Vagina (tissue), 2 donors: ENCODE data around the gene FHIT.

Experiments
- CTCF ChIP-seq, 3 experiments: fragments of 450-650 bp in 2 of 3; fragments of 200-600 bp in 1 of 3; sonication (generic) in 1 of 3; IDR thresholded peaks; one replicate each; pipeline ENCODE4 v1.5.1; 2017 to 2019; ENCODE audit warnings: antibody characterized with exemption in 3 of 3, mild to moderate bottlenecking in 2 of 3, moderate library complexity in 2 of 3
- POLR2A ChIP-seq, 2 donors: fragments of 450-650 bp; IDR thresholded peaks; one replicate each; pipeline ENCODE4 v1.6.1; 2017; ENCODE audit warnings: antibody characterized with exemption in 2 of 2, mild to moderate bottlenecking in 2 of 2, moderate library complexity in 2 of 2

GRCh38 chr3:59753808-59754450 is 1497.3 kb downstream of the FHIT start:
- TF ChIP-seq POLR2A (IDR thresholded peaks at IDR 0.05) (no peak), CTCF (IDR thresholded peaks at IDR 0.05) (no peak)
